Type B pancreatic cell (in vitro differentiated cells): ENCODE data around the gene DUT. TPM values are rescaled to one million over a fixed set of nuclear protein-coding genes. Genes with fewer than 3 reads are reported as not detected.

ENCODE experiments used
- DNase-seq: peaks from one replicate; pipeline ENCODE4 v3.0.0; 2021; ENCODE audit warnings: mixed read lengths; ENCODE audit not compliant: unreplicated experiment; ENCODE audit errors: extremely low spot score
- H3K27ac Mint-ChIP-seq: 2 replicates; pipeline ENCODE4 v1.8.0; 2021; ENCODE audit warnings: mild to moderate bottlenecking, mixed read lengths
- H3K27me3 Mint-ChIP-seq: 2 replicates; pipeline ENCODE4 v1.8.0; 2021; ENCODE audit warnings: mixed read lengths
- H3K36me3 Mint-ChIP-seq: 2 replicates; pipeline ENCODE4 v1.8.0; 2021; ENCODE audit warnings: mixed read lengths
- H3K4me1 Mint-ChIP-seq: one replicate; pipeline ENCODE4 v1.8.0; 2021; ENCODE audit warnings: mixed read lengths; ENCODE audit not compliant: unreplicated experiment
- H3K4me3 Mint-ChIP-seq: 2 replicates; pipeline ENCODE4 v1.8.0; 2021; ENCODE audit warnings: mild to moderate bottlenecking, mixed read lengths
- H3K9me3 Mint-ChIP-seq: 2 replicates; pipeline ENCODE4 v1.8.0; 2021; ENCODE audit warnings: mixed read lengths
- total RNA-seq: library from RNA; stranded (reverse); gene quantifications from 2 replicates; pipeline ENCODE4 v1.2.1, GENCODE V29; 2021; ENCODE audit warnings: low replicate concordance
- TF ChIP-seq, protein P1 (sequence below): fragments of 200-600 bp; sonication (generic); conservative IDR thresholded peaks from 2 replicates; pipeline ENCODE4 v1.5.0; 2021; ENCODE audit warnings: antibody characterized with exemption, mild to moderate bottlenecking

DUT gene
- total RNA-seq, 1 donor from 2014 or later, result 96.5 TPM

DNA sequence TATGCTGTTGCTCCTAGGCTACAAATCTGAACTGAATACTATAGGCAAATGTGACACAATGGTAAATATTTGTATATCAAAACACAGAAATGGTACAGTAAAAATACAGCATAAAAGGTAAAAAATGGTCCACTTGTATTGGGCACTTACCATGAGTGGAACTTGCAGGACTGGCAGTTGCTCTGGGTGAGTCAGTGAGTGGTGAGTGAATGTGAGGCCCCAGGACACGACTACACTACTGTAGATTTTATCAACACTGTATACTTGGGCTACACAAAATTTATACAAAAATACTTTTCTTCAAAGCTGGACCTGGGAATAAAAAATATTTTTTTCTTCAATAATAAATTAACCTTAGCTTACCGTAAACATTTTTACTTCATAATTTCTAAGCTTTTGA lies 41.6 kb upstream of the DUT start:
- Mint-ChIP-seq H3K27me3 (peaks cover 5% of the 10 kb centered on the region), H3K4me3 (no peak overlapping the region), H3K36me3 (no peaks in the 10 kb centered on the region), H3K27ac (no peak overlapping the region), H3K4me1 (peaks cover 7% of the 10 kb centered on the region), H3K9me3 (no peaks in the 10 kb centered on the region)
- DNase-seq, result no peak
- TF ChIP-seq, protein P1, sequence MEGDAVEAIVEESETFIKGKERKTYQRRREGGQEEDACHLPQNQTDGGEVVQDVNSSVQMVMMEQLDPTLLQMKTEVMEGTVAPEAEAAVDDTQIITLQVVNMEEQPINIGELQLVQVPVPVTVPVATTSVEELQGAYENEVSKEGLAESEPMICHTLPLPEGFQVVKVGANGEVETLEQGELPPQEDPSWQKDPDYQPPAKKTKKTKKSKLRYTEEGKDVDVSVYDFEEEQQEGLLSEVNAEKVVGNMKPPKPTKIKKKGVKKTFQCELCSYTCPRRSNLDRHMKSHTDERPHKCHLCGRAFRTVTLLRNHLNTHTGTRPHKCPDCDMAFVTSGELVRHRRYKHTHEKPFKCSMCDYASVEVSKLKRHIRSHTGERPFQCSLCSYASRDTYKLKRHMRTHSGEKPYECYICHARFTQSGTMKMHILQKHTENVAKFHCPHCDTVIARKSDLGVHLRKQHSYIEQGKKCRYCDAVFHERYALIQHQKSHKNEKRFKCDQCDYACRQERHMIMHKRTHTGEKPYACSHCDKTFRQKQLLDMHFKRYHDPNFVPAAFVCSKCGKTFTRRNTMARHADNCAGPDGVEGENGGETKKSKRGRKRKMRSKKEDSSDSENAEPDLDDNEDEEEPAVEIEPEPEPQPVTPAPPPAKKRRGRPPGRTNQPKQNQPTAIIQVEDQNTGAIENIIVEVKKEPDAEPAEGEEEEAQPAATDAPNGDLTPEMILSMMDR, result no peak

DNA sequence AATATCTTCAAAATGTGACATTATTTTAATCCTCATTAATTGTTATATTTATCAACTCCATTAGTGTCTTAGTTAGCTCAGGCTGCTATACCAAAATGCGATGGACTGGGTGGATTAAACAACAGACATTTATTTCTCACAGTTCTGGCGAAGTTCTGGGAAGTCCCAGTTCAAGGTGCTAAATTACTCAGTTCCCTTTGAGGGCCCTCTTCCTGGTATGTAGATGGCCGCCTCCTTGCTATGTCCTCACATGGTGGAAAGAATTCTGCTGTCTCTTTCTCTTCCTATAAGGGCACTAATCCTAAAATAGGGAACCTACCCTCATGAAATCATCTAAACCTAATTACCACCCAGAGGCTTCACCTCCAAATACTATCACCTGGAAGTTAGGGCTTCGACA lies 38.8 kb upstream of the DUT start:
- Mint-ChIP-seq H3K9me3 (no peaks in the 10 kb centered on the region), H3K36me3 (no peaks in the 10 kb centered on the region), H3K4me3 (no peak overlapping the region), H3K27me3 (no peaks in the 10 kb centered on the region), H3K27ac (no peak overlapping the region), H3K4me1 (no peaks in the 10 kb centered on the region)
- no peak for DNase-seq
- TF ChIP-seq, protein P1, result no peak

DNA sequence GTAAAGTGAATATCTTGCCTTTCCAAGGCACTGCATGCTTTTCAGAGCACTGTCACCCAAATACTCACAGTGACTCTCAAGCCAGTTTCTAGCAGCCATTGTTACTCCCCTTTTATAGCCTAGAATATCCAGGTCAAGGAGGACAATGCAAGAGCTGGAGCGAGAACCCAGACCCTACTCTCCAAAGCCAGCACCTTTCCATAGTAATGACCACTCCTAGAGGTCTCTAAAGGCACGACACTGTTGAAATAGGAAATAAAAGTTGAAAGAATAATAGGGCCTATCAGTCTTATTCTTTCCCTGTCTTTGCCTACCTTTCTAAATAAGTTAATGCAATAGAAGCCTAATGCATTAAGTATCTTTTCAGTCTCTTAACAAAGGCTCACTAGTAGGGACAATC lies 33.6 kb upstream of the DUT start:
- Mint-ChIP-seq H3K4me1 (no peaks in the 10 kb centered on the region), H3K27ac (no peak overlapping the region), H3K4me3 (no peak overlapping the region), H3K36me3 (no peaks in the 10 kb centered on the region), H3K27me3 (no peaks in the 10 kb centered on the region), H3K9me3 (no peaks in the 10 kb centered on the region)
- no peak for DNase-seq
- TF ChIP-seq, protein P1, result peak; percentile 25

DNA sequence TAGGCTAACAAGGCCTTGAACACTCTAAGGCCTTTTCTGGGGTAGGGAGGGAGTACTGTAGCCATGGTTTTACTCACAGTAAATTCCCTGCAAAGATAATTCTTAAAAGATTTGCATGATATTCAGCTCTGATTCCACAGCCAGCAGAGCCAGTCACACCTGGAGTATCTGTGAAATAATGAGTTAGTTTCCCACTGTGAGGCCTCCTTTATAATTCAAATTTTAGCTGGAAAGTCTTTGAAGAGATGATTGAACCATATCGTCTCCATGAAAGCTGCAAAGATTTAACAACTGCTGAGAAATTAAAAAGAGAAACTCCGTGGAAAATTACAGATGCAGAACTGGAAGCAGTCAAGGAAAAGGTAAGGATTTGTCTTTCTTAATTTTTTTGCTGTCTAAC lies 32.3 kb upstream of the DUT start:
- H3K9me3 Mint-ChIP-seq, result no peaks in the 10 kb centered on the region
- TF ChIP-seq, protein P1, result no peak
- no peaks in the 10 kb centered on the region for H3K27me3 Mint-ChIP-seq
- H3K4me1 Mint-ChIP-seq, result no peaks in the 10 kb centered on the region
- H3K27ac Mint-ChIP-seq, result no peak overlapping the region
- DNase-seq, result no peak
- no peaks in the 10 kb centered on the region for H3K36me3 Mint-ChIP-seq
- H3K4me3 Mint-ChIP-seq, result no peak overlapping the region

DNA sequence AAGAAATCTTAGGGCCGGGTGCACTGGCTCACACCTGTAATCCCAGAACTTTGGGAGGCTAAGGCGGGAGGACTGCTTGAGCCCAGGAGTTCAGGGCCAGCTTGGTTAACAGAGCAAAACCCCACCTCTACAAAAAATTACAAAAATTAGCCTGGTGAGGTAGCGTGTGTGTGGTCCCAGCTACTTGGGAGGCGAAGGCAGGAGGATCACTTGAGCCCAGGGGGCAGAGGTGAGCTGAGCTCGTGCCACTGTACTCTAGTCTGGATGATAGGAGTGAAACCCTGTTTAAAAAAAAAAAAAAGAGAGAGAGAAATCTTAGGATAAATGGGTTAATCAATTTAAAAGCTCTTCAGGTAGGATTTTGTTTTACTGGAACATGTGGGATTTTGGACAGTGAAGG lies 31.2 kb upstream of the DUT start:
- H3K4me1 Mint-ChIP-seq, result no peaks in the 10 kb centered on the region
- H3K27ac Mint-ChIP-seq, result no peak overlapping the region
- H3K9me3 Mint-ChIP-seq, result no peaks in the 10 kb centered on the region
- no peaks in the 10 kb centered on the region for H3K27me3 Mint-ChIP-seq
- no peak for DNase-seq
- H3K4me3 Mint-ChIP-seq, result no peak overlapping the region
- TF ChIP-seq, protein P1, result no peak
- H3K36me3 Mint-ChIP-seq, result no peaks in the 10 kb centered on the region

DNA sequence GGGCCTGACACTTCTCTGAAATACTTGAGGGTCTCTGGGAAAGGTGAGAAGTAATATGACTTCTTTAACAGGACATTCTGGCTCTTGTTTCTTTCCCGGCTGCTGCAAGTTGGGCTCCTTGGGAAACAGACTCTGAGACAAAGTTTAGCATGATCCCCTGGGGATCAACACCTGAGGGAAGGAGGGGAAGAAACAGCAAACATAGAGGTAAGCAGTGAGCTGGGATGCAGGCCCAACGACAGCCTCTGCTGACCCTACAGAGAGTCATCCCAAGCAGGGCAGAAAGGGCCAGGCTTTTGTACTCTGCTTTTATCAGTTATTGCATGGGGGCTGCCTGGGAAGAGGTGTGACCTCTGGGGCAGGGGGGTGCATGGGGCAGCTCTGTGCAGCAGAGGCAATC lies 26.8 kb upstream of the DUT start:
- Mint-ChIP-seq H3K27ac (no peak overlapping the region), H3K36me3 (no peaks in the 10 kb centered on the region)
- TF ChIP-seq, protein P1, result no peak

More for the DNA sequence above, 26.8 kb upstream of the DUT start:
- DNase-seq, result no peak
- H3K4me1 Mint-ChIP-seq, result no peaks in the 10 kb centered on the region
- no peaks in the 10 kb centered on the region for H3K9me3 Mint-ChIP-seq
- no peak overlapping the region for H3K4me3 Mint-ChIP-seq
- no peaks in the 10 kb centered on the region for H3K27me3 Mint-ChIP-seq
